NCI-H345 treated with DMSO at 0.1 percent for 48 hours (cell line): ENCODE measurements around the gene COL4A4.

Source experiments
- DNase-seq: peaks from one replicate; lab custom pipeline; 2025; ENCODE audit not compliant: unreplicated experiment; lab: John Stamatoyannopoulos, UW

COL4A4 gene

DNA sequence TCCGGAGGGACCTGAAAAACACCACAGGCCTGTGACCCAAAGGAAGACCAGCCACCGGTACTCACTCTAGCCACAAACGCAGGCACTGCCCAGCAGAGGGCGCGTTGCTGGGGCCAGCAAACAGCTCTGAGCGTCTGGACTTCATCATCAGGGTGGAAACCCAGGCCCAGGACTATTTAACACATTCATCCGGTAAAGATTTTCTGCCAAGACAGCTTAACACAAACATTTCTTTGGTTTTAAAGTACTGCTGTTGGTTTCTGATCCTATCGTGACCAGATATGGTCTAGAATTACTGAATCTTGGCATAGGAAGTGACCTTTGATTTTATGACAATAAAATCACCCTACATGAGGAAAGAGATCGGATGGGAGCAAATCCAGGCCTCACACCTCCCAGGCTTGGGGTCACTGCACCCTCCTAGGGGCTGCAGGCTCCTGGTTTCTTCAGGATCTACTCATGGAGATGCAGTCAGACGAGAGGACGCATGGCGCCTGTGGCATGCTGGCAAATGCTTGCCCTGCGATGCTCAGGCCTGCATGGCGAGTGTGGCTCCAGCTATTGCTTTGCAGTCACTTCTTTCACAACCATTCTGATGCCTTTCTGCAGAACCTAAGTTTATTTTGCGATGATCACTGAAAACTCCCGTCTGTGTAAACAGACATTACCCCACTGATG, 130.4 kb downstream of the COL4A4 start:
- DNase-seq, result no peak

DNA sequence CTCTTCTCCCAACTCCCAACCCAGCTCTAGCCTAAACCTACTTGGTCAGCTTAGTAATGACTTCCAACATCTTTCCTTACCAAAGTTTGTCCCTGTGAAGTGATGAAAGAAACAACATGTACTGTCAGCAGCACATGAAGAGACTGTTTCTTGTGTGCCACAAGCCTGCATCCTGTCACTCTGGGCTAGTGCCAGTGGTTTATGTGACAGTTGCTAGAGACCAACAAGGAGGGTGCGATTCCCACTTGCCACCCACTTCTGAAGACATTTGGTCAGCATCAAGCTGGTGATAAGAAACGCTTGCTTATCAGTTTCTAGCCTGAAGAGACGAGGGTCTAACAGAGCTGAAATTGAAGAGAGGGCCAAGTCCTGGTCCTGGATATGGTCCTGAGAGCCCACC, 132.6 kb downstream of the COL4A4 start:
- no peak for DNase-seq

DNA sequence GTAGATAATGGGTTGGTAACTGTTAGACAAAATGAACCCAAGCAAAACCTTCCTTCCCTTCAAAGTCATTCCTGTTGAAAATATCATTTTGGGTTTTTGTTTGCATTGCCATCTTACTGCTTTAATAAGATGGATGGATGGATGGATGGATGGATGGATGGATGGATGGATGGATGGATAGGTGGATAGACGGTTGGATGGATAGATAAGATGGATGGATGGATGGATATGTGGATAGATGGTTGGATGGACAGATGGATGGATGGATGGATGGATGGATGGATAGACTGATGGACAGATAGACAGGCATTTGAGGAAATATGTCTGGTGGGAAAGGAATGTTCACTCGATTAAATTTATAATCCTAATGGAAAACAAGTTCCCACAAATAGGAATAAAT, 133.2 kb downstream of the COL4A4 start:
- no peak for DNase-seq

DNA sequence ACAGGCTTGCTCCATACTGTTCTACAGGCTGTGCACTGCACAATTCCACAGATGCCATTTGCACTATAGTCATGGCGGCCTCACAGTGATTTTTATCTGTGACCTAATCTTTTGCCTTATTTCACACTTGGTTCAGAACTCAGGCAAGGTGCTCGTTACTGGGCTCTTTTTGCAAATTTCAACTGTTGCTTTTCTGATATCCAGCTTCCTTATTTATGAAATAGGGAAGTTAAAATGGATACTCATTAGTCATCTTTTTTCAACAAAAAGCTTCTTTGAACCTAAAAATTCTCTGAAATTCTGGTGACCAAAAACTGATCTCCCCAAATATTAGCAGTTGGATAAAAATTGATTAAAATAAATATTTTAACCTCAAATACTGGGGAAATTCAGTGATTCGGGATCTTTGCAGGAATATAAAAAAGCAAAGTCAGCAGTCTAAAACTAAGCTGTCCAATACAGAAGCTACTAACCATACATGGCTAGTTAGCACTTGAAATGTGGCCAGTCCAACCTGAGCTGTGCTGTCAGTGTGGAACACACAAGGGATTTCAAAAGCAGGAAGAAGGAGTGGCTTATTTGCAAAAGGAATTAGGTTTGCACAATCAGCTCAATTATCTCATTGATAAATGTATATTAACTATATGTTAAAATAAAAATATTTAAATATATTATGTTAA, 134.4 kb downstream of the COL4A4 start:
- no peak for DNase-seq

DNA sequence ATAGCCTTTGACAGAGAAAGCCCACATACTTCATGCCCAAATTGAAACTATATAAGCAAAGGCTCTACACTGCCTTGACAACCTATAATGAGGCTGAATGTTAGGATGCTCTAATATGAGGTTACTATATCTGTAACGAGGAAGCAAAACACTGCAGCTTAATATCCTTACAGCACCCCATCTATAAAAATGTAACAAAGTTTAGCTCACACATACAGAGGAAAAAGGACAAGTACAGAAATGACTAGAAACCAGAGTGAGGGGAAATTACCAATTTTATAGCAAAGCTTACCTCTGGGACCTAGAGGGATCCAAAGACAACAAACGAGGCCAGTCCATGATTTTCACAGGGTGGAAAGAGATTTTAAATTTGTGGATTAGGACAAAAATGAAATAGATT, 138.5 kb downstream of the COL4A4 start:
- DNase-seq, result no peak

DNA sequence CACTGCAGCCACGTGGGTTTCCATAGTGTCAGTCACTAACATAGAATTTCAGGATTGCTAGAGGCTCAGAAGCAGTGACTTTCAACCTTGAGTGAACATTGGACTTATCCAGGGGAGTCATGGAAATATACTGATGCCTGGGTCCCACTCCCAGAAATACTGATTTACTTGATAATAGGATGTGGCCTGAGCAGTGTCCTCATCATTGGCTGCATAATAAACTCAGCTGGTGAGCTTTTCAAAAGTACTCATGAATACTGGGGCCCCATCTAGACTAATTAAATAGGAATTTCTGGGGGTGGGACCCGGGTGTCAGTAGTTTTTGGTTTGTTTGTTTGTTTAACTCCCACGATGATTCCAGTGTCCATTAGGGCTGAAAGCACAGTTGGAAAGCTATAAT, 141.4 kb downstream of the COL4A4 start:
- DNase-seq, result no peak

DNA sequence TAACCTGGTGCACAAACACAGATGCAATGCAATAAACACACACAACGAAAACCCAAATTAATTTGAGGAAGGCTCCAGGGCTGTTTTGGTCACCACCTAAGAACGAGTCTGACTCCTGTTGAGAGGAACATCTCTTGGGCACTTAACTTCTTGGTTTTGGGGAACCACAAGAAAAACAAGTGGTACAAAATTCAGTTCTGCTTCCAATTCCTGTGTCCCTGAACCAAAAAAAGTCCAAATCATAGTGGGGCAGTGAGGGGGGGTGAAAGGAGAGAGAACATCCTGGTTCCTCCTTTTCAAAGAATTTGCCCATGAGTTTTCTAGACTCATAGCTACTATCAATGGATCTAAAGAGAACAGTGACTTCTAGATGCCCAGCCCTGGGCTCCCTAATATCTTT, 143.6 kb downstream of the COL4A4 start:
- DNase-seq, result no peak

DNA sequence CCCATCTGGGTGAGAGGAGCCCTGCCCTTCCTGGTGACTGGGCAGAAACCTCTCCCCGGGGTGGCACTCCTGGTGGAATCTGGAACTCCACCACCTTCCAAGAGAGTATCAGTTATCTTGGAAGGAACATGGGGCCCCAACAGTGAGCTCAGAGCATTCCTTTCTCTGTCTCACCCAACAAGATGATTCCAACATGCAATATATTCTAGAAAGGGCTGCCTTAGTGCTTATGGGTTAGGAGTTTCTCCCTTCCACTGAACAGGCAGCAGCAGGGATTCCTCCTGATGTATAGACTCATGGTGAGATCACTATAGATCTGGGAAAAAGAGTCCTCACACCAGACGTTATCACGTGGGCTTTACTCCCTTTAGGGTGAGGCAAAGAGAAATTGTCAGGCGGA, 147.1 kb downstream of the COL4A4 start:
- DNase-seq, result no peak

DNA sequence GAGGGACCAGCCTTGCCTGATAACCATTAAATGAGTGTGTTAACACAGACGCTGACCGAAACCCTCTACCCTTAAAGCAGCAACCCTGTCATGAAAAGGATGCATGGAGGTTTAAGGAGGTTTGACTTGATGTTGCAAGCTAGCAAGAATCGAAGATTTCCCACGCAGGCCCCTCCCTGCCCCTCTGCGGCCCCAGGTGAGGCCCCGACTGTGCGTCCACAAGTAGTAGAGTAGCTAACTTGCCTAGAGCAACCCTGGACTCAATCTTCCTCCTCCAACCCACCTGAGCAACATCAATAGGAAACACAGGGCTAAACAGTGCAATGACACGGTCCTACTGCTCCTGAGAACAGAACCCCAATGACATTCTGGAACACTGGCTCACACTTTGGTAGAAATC, 150.1 kb downstream of the COL4A4 start:
- no peak for DNase-seq

DNA sequence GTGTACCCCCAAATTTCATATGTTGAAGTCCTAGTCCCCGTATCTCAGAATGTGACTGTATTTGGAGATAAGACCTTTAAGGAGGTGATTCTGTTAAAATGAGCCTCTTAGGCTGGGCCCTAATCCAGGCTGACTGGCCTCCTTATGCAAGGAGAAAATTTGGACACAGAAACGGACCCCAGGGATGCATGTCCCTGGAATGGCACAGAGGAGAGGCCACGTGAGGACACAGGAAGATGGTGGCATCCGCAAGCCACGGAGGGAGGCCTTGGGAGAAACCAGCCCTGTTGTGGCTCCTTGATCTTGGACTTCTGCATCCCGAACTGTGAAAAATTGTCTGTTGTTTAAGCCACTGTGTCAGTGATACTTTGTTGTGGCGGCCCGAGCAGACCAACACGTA, 150.7 kb downstream of the COL4A4 start:
- no peak for DNase-seq

DNA sequence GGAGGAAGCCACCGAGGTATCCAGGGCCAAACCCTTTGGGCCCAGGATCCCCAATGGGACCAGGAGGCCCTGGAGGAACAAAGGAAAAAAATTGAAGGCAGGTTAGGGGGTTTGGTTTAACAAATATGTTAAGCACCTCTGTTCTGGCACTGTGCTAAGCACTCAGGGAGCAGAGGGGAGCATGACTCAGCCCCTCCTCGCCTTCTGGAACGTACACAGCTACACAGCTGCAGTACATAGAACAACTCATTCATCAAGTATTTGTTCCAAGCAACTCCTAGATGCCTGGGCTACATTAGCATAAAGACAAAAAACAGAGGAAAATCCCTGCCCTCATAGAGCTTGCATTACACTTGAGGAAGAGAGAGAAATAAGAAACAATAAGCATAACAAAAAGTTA, 153.6 kb downstream of the COL4A4 start:
- DNase-seq, result no peak

DNA sequence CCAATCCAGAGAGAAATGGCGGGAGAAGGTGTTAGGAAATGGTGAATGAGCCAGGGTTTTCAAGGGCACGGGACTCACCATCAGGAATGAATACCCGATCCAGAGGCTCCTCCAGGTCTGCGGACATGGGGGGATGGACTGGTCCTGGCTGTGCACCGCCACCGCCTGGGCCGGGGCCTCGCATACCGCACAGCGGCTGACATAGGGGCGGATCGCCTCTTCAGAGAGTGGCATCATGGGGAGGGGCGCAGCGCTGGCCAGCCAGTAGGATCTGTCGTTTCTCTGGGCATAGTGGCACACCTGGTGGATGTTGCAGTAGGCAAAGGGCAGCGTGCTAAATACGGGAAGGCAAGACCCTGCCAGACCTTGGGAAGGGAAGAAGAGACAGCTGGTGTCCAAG, 156.1 kb downstream of the COL4A4 start:
- DNase-seq, result no peak

DNA sequence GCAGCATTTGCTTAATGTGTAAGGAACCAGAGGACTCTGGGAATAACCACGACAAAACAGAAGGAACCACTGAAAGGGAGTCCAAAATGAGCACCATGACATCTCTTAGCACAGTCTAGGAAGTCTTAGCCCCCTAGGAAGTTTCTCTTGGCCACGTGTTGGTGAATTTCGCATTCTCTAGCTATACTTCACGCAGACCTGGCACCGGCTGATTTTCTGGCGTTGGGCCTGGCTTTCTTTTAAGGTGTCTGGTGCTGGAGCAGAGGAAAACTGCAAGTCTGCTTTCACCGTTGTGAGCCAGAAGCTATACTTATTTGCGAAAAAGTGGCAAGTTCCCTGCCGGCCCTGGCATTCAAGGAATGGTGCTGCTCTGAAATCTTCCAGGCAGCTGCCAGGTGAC, 156.9 kb downstream of the COL4A4 start:
- DNase-seq, result no peak

DNA sequence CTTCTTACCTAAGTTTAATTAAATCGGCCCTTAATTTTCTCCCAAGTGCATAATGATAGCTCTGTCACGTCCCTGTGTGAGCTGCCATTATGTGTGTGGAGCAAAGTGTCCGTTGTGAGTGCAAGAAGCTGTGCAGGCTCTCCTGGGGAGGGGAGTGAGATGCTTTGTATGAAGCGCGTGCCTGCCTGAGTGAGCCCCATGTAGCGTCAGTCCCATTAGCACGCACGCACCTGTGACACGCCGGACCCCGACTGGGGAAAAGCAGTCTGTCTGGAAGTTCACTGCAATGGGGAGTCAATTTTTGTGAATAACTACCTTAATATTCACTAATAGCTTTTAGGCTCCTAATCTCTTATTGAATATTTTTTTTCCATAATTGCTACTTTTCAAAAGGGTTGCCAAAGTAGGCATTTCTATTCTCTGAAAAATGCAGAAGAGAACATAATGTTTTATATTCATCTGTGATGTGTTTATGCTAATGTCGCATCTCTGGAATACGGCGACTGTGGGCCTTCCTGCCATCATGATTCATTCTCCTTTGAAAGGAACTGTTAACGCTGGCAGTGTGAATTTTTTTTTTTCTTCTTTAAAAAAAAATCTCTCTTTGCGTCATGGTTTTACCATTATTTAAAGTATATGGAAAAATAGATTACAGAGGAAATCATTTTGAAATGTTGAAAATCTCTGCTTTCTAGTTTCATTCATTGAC, 157.7 kb downstream of the COL4A4 start:
- DNase-seq, result no peak

DNA sequence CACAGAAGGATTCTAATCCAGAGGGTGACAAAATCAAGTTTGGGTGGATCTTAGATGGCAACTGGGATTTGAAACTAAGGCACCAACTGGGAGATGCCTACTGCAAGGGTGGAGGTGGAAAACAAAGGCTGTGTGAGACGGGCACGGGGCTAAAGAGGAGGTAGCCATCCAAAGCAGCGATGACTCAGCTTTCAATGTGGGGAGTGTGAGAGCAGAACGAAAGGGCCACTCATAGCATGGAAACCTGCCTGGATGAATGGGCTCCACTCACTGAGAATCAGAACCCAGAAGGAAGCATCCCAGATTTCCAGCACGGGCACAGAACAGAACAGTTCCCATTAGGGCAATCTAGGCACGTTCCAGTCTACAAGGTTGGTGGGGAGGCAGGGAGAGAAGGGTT, 159.5 kb downstream of the COL4A4 start:
- no peak for DNase-seq

DNA sequence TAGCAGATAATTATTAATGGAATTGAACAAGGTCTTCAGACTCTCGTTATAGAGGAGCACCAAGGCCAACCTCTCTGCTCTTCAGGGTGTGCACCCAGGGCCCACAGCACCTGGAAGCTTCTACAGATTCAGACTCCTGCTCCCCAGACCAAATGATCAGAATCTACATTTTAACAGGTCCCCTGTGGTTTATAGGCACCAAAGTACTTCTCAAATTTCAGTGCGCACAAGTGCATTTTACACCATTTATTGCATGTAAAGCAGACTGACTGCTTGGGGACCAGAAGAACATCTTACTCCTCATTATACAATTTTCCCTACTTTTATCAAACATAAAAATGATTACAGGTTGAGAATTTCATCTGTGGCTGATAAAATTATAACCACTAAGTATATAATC, 163.9 kb downstream of the COL4A4 start:
- DNase-seq, result no peak

DNA sequence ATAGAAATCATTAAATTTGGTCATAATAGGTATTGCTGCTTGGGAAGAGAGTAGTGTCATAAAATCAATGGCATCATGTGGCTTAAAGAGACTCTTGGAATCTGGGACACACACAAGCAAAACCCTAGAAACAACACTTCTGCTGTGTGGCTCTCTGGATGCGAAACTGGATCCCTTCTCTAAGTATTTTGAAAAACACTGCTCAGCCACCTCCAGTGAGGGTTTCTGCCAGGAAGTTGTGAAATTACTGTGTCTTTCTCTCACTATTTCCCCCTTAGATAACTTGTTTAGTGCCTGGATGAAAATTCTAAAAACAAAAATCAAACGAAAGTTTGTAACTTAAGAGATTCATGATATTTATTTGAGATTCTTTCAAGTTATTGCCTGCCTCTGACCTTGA, 164.3 kb downstream of the COL4A4 start:
- DNase-seq, result no peak

DNA sequence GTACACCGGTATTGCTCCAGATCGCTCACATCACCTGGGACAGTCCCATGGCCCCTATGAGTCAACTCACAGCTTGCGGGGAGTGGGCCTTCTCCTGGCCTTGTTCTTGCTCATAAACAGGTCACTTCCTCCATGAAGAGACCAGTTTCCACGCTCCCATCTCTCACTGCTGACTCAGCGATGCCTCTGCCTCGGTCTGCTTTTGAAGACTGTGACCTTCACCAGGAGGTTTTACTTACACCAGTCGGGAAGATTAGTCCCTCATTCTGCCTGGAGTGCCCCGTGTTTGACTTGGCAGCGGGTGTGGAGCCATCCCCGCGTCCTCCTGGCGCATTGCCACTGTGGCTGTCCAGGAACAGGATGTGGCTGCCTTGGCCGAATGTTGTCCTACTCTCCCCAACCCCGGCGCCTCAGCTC, 168.4 kb downstream of the COL4A4 start:
- no peak for DNase-seq

DNA sequence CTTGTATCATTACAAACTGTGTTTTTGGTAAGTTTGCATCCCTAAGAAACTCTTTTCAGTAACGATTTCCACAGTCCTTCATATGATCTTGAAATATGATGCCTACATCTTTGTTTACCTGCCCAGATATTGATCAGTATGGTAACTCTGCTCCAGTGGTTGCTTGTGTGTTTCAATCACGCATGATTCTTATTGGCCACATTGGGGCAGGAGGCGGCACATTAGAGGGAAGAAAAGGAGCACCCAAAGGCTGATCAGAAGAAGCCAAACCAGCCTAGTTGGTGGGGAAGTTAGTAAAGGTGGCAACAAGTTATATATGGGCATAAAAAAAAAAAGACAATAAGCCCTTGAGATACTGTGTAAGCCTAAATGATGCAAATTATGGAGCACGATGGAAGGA, 169.2 kb downstream of the COL4A4 start:
- DNase-seq, result no peak

DNA sequence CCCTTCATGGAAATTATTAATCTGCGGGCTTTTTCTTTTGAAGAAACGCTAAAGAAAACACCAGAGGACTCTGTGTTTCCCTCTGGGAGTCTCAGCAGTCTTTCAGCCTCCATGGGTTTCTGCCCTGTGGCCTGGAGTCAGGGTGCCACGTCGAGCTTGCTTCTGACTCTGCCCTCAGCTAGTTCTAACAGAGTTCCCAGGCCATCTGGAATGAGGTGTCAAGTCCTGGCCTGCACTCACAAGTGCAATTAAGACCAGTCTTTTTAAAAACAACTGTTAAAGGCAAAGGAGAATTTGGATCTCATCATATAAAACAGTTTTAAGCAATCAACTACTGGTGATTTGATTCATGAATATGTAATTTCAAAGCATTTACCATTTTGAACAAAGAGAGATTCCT, 170.8 kb downstream of the COL4A4 start:
- DNase-seq, result no peak

DNA sequence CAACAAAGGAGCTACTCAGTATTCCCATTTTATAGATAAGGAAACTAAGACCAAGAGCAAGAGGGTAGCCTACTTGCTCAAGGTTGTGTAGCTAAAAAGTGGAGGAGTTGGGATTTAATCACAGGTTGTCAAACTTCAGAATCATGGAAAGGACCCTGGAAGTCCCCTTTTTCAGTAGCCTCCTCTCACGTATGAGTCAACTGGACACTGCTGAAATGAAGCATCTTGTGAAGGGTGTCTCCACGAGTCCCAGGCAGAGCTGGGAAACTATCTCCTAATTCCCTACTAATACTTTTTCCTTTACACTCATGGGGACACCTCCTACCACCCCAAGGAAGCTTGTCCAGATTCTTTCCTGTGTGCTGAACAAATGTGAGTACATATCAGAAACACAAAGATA, 172.3 kb downstream of the COL4A4 start:
- no peak for DNase-seq

DNA sequence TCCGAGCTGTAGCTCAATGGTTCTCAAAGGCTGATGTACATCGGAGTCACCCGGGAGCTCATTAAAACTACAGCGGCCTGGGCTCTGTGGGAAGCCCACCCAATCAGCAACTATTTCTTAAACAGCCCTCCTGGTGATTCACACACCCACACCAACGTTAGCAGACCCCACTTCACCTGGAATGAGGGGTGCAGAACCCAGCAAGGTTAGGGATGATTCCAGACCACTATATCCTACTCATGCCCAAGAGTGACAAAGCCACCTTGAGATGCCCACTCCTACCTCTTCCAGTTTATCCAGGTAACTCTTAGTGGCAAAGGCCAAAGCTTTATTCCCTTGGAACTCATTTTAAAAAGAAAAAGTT, 178.4 kb downstream of the COL4A4 start:
- no peak for DNase-seq
